GM12891 (cell line): ENCODE results near the gene PEAK1.

Experiments used
- POLR2A ChIP-seq: IDR thresholded peaks from 2 replicates; pipeline ENCODE4 v1.6.1; 2011; ENCODE audit warnings: low read depth, low read length, control low read depth
- POLR2AphosphoS5 ChIP-seq: IDR thresholded peaks from 2 replicates; pipeline ENCODE4 v1.6.1; 2011; ENCODE audit warnings: low read depth, low read length, control low read depth
- SPI1 ChIP-seq: IDR thresholded peaks from 2 replicates; pipeline ENCODE4 v1.6.1; 2011; ENCODE audit warnings: low read depth, low read length, control low read depth
- TAF1 ChIP-seq: IDR thresholded peaks from 2 replicates; pipeline ENCODE4 v1.6.1; 2011; ENCODE audit warnings: low read depth, low read length, control low read depth

DNA sequence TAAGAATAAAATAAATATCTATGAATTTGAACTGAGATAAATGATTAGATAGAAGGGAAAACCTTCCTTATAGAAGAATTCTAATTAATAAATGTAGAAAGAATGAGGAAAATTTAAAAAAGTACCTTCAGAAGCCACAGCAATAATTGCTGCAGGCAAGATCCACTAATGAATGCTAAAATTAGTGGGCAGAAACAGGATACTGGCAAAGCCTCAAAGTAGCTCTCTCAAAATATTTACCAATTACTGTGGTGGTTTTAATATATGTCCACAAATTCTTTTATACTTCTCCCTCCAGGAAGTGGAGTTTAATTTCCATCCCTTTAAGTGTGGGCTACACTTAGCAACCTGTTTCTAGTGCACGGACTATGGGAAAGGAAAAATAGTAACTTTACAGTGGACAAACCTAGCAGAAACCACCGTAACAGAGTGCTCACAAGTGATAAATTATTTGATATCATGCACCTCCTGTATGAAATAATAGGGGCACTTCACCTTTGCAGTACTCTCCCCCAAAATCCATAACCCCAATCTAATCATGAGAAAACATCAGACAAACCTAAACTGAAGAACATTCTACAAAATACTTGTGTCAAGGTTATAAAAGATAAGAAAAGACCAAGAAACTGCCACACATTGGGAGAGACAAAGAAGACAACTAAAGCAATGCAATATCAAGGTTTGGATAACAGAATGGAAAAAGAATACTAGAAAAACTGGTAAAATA is 6.8 kb downstream of the PEAK1 start:
- TF ChIP-seq POLR2A (no peak), POLR2AphosphoS5 (no peak), SPI1 (no peak), TAF1 (no peak)
